GM12892 (cell line): ENCODE measurements around the gene NRL.

ENCODE experiments used
- POLR2A ChIP-seq: IDR thresholded peaks from 2 replicates; pipeline ENCODE4 v1.6.1; 2011; ENCODE audit warnings: low read depth, low read length, control low read depth
- POLR2AphosphoS5 ChIP-seq: IDR thresholded peaks from 2 replicates; pipeline ENCODE4 v1.6.1; 2011; ENCODE audit warnings: low read depth, low read length, control low read depth
- TAF1 ChIP-seq: IDR thresholded peaks from 2 replicates; pipeline ENCODE4 v1.6.1; 2011; ENCODE audit warnings: low read depth, mild to moderate bottlenecking, control low read depth, low read length, borderline replicate concordance

- TF ChIP-seq POLR2A (no peak), POLR2AphosphoS5 (no peak), TAF1 (no peak)
Observed at GRCh38 chr14:24103451-24103850, 11.3 kb downstream of the NRL start.
